NCI-H748 (cell line): ENCODE results near the gene ZNF467.

Source experiments
- DNase-seq: peaks from one replicate; lab custom pipeline; 2025; ENCODE audit not compliant: unreplicated experiment; lab: John Stamatoyannopoulos, UW

Gene ZNF467

GRCh38 chr7:149729586-149729982, 43.8 kb downstream of the ZNF467 start:
- DNase-seq, result no peak

- DNase-seq, result no peak
These were observed 44.7 kb downstream of the ZNF467 start for GRCh38 chr7:149728491-149729375.

GRCh38 chr7:149727899-149728476, 45.4 kb downstream of the ZNF467 start:
- no peak for DNase-seq

- no peak for DNase-seq
These were observed 46.1 kb downstream of the ZNF467 start for GRCh38 chr7:149727053-149727898.

- DNase-seq, result no peak
These were observed 47.5 kb downstream of the ZNF467 start for GRCh38 chr7:149725916-149726315.

- no peak for DNase-seq
These were observed 48.0 kb downstream of the ZNF467 start for GRCh38 chr7:149725426-149725821.

- no peak for DNase-seq
These were observed 48.5 kb downstream of the ZNF467 start for GRCh38 chr7:149724661-149725425.

GRCh38 chr7:149723795-149724495, 49.4 kb downstream of the ZNF467 start:
- no peak for DNase-seq

GRCh38 chr7:149723082-149723767, 50.2 kb downstream of the ZNF467 start:
- DNase-seq, result no peak

- DNase-seq, result no peak
These were observed 50.9 kb downstream of the ZNF467 start for GRCh38 chr7:149722356-149722957.

- no peak for DNase-seq
These were observed 52.2 kb downstream of the ZNF467 start for GRCh38 chr7:149721084-149721601.

- no peak for DNase-seq
These were observed 52.9 kb downstream of the ZNF467 start for GRCh38 chr7:149720372-149721083.

- no peak for DNase-seq
These were observed 53.5 kb downstream of the ZNF467 start for GRCh38 chr7:149719912-149720335.

GRCh38 chr7:149719050-149719899, 54.1 kb downstream of the ZNF467 start:
- DNase-seq, result no peak

GRCh38 chr7:149718730-149719049, 54.7 kb downstream of the ZNF467 start:
- no peak for DNase-seq

- DNase-seq, result no peak
These were observed 55.9 kb downstream of the ZNF467 start for GRCh38 chr7:149717481-149717880.

GRCh38 chr7:149716932-149717307, 56.5 kb downstream of the ZNF467 start:
- no peak for DNase-seq
